SKM-1 treated with dmso at 0.1 percent for 144 hours (cell line): ENCODE results near the gene VEZF1.

Experiments
- DNase-seq: peaks from one replicate; lab custom pipeline; 2025; ENCODE audit not compliant: unreplicated experiment; lab: John Stamatoyannopoulos, UW

Gene VEZF1

DNA sequence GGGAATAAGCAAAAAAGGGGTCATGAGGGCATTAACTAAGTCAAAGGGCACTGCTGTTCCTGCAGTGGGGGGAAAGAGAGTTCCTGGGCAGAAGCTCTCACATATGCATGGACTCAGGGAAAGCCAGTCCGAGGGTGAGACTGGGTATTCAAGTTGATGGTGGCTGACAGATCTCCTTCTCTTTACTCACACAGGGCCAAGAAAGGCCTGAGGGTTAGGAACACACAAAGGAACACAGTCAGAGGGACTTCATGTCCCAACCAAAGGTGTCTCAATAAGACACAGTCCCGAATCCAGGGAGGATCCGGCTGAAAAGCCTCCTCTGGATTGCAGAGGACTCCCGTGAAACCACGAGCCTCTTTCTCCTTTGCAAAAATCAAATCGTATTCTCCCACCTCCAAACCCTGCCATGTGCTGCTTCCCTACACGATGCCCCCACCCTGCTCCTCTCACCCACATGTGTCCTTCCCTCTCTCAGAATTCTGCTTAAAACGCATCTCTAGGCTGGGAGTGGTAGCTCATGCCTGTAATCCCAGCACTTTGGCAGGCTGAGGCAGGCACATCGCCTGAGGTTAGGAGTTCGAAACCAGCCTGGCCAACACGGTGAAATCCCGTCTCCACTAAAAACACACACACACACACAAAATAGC lies 56.4 kb downstream of the VEZF1 start:
- DNase-seq = no peak

DNA sequence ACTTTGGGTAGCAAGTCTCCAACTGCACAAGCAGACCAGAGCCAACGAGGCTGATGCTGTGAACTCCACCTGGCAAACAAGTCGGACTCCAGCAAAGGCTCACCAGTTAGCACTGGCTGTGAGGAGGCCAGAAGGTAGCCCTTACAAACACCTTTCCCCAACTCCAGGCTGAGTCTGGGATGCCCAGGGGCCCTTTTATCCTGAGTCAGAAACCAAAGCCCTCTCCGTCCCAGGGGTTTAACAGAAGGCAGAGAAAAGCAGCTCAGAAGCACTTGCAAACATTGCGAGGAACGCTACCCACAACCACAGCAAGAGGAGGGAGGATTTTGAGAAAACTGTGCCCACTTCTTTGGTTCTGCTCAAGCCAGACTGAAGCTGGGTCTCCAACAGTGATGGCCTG lies 57.8 kb downstream of the VEZF1 start:
- DNase-seq = no peak

DNA sequence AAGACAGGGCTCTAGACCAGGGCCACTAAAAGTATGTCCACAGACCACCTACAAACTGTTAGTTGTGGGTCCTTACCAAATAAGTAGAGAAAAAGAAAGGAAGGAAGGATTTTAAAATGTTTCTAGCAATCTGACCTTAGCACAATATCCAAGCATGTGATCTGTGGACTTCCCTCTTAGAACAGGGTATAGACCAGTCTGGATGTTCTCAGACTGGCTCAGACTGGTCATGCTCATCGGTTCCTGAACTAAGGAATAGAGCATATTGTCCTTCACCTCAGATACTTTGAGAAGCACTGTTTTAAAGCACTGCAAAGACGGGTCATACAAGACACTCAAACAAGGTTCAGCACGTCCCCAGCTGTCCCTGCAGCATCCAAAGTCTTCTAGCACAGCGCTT lies 58.7 kb downstream of the VEZF1 start:
- no peak for DNase-seq

DNA sequence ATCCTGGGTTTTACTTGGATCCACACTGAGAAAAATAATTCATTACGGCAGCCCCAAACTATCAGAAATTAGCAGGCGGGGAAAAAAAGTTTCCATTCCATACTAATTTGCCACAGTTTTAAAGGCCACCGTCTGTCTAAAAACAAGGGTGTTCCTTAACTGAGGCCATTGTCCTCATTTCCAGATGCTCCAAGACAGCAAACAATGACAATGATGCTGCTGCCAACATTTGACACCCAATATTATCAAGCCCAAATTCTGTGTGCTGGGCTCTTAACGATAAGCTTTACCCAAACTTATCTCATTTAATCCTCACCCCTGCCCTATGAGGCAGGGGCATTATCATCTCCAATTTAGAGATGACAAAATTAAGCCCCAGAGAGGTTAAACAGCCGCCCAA lies 59.1 kb downstream of the VEZF1 start:
- DNase-seq = no peak

DNA sequence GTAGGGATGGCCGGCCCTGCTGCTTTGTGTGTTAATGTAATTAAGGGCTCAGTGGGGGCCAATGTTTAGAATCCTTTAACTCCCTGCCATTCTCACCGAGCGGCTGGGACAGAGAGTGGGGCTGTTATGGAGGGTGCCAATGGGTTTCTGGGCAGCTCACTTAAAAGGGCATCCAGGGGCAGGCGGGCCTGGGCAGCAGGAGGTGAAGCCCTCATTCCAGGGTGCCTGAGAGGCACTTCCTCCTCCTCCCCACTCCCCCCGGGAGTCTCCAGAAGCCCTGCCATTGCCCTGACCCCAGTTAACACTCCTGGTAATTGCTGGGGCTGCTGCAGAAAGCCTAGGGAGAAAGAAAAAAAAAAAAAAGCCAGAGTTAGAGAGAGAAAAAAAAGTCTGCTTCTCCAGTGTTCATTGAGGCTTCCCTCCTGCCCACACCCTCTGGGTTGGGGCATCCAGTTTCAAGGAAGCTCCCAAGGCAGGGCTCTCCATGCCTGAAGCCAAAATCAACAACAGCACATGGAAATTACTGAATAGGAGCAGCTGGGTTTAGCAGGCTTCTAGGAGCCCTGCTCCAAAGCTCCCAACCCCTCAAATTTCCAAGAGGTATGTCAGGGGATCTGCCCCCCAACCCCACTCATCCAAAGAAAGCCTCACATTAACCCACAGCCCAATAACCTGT lies 60.9 kb downstream of the VEZF1 start:
- DNase-seq = no peak

DNA sequence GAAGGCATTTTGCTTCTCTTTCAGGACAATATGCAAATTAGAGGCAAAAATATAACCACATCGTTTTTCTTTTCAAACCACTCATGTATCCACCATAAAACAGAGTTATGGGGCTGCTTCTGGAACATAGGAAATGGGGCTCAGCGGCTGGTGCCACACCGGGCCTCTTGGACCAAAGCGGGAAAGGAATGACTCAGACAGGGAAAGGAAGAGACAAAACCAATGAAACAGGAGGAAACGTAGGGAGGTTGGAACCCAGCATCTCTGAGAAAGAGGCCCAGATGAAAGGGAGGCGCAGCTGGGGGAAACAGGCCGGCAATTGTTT lies 61.4 kb downstream of the VEZF1 start:
- no peak for DNase-seq

DNA sequence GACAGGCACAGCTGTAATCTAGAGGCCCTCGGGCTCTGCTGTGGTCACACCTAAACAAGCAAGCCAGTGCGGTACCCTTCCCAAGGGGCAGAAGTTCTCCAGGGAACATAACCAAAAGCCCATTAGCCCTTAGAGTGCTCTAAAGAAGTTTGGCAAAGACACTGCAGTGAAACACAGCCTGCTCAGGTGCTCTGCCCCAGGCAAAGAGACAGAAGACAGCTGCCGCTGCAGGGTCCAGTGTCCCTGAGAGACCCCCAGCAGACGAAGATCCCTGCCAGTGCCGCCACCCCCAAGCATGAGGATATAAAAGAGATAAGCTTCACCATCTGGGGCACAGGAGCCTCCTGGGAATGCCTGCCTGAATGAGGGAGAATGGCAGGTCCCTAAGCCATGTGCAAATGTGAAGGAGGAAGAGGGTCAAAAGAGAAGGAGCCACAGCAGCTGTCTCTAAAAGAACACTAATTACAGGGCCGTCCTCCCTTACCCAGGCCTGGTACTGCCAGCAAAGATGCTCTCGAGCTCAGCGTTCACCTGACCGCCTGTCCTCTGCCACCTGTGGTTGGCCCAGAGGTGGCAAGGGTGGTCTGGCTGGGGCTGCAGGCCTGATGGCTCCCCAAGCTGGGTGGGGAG lies 62.6 kb downstream of the VEZF1 start:
- no peak for DNase-seq

DNA sequence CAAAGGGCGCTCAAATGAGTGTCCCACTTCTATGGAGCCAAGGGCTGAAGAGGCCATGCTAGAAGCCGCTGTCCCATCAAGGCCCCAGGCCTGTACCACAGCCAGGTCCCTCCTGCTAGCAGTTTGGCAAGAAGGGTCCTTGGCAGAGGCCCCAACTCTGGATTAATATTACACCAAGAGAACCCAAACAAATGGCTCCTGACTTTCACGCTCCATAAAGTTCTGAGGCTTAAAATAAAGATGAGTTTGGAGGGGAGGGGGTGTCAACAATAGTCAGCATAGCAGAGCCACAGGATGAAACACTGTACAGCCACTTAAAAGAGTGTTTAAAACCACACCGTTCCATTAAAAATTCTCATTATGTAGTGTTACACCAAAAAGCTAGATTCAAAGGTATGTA lies 63.4 kb downstream of the VEZF1 start:
- DNase-seq = no peak
